ENCODE measurements around the gene NPPA. TPM values are rescaled to one million over a fixed set of nuclear protein-coding genes. Genes with fewer than 3 reads are reported as not detected.

NPPA gene
- polyA plus RNA-seq, 1 donor from 2014 or later, result not detected

DNA sequence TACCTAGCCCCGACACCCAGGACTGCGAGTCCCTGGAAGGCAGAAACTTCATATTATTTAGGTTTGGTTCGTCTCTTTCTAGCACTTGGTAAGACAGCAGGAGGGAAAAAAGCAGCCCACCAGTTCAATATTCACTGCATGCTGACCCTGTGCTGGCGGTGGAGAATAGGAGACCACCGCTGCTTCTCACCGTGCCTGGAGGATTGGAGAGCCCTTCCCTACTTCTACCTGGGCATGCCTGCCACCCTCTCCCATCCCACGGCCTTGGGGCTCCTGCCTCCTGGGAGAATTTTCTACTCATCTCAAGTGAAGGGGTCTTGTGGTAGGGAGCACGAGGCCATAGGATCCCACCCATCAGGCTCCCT lies 47.2 kb downstream of the NPPA start:
- H3K9me3 Mint-ChIP-seq, result no peaks in the 10 kb centered on the region
- peak overlapping the region in 1 of 3 donors; percentile 57 for H3K27ac Mint-ChIP-seq
- no peak overlapping the region for H3K4me3 Mint-ChIP-seq
- H3K36me3 Mint-ChIP-seq, result peaks cover 8% of the 10 kb centered on the region
- H3K27me3 Mint-ChIP-seq, result no peaks in the 10 kb centered on the region
- peaks cover 19 to 29% (median 28%) of the 10 kb centered on the region in 3 donors for H3K4me1 Mint-ChIP-seq

DNA sequence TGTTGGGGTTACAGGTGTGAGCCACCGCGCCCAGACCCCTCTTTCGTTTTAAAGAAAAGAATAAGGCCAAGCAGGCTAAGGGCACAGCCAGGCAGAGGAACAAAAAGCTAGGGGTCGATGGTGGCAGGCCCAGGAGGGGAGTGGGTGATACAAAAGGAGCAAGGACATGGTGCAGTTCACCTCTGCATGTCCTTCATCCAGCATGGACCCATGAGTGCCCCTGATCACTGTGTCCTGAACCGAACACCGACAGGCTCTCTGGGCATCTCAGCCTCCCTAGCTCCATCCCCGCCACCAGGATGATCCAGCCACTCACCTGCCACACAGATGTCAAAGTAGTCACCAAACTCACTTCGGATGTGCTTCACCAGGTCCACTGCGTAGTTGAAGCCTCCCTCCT lies 47.7 kb downstream of the NPPA start:
- Mint-ChIP-seq H3K27me3 (no peaks in the 10 kb centered on the region), H3K4me3 (no peak overlapping the region), H3K4me1 (peaks cover 19 to 29% (median 26%) of the 10 kb centered on the region in 3 donors), H3K9me3 (no peaks in the 10 kb centered on the region), H3K36me3 (peaks cover 8% of the 10 kb centered on the region), H3K27ac (peak overlapping the region in 1 of 3 donors; percentile 57)

DNA sequence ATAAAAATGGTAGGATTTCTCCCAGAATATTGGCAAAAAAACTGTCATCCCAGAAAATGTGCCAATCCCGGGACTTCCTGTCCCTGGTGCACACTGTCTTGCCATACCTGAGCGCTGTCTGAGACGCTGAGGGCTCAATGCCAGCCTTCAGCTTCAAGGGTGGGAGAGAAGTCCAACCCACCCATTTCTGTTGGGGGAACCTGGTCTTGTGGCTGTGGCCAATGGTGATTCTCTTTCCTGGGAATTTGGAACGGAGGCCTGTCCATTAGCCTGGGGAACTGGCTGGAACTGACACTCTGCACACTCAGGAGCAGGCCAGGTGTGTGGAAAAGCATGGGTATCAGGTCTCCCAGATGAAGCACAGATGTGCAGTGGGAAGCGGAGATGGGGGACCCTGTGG lies 48.5 kb downstream of the NPPA start:
- no peak overlapping the region for H3K27ac Mint-ChIP-seq

DNA sequence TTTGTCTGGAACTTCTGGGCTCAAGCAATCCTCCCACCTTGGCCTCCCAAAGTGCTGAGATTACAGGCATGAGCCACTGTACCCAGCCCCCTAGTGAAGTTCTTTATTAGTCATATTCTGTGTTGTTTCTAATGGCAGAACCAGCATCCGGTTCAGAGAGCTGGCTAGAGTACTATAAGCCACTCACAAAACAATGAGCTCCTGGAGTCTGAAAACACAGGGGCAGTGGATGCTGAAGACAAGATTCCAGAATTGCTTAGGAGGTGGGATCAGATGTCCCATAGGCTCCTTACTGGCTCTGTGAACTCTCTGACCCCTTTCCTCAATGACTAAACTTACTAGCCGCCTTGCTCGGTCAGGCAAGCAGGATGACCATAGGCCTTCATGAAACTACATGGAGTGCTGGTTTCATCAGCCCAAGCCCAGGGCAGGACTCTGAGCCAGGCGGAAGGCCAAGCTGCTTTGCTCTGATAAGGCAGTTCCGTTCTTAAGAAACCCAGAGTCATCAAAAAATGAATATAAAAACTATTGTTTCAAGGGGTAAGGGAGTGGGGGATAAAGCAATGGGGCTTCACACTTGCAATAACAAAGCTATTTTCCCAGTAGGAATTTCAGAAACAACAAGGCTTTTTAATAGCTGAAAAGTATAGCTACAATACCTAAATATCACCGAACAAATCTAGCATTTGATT lies 49.9 kb downstream of the NPPA start:
- H3K27ac Mint-ChIP-seq, result no peak overlapping the region
- peaks cover 3 to 12% (median 8%) of the 10 kb centered on the region in 3 donors for H3K4me1 Mint-ChIP-seq
- no peaks in the 10 kb centered on the region for H3K27me3 Mint-ChIP-seq
- H3K4me3 Mint-ChIP-seq, result peak overlapping the region in 1 of 4 donors; percentile 58
- peaks cover 8% of the 10 kb centered on the region for H3K36me3 Mint-ChIP-seq
- H3K9me3 Mint-ChIP-seq, result no peaks in the 10 kb centered on the region

More for the DNA sequence above, 48.5 kb downstream of the NPPA start:
- no peaks in the 10 kb centered on the region for H3K27me3 Mint-ChIP-seq
- no peaks in the 10 kb centered on the region for H3K9me3 Mint-ChIP-seq
- H3K36me3 Mint-ChIP-seq, result peaks cover 8% of the 10 kb centered on the region
- H3K4me1 Mint-ChIP-seq, result peaks cover 14 to 24% (median 21%) of the 10 kb centered on the region in 3 donors
- no peak overlapping the region for H3K4me3 Mint-ChIP-seq

DNA sequence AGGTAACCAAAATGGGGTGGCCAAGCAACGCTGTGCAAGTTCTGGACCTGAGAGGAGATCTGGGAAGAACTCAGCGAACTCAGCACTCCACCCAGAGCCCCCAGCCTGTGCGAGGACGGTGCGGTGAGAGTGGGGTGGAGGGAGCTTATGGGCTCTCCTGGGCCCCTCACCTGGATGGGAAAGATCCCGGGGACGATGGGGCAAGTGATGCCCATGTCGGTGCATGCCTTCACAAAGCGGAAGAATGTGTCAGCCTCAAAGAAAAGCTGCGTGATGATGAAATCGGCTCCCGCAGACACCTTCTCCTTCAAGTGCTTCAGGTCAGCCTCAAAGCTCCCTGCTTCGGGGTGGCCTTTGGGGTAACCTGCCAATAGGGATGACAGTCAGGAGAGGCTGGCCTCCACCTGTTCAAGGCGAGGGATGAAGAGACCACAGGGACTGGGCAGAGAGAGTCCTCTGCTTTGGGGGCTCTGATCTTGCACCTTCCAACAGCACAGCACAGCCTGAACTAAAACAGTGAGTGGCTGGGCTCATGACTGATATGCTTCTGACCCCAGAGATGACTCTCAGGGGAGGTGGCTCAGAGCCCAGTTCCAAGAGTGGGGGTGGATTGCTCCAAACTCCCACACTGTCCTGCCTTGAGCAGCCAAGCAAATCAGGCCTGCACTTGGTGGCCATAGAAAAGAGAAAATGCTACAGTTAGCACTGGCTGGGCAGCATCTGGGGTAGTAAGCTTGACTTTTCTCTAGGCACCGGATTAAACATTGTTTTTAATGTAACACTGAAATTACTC lies 51.4 kb downstream of the NPPA start:
- Mint-ChIP-seq H3K9me3 (no peaks in the 10 kb centered on the region), H3K27me3 (no peaks in the 10 kb centered on the region), H3K27ac (no peak overlapping the region), H3K36me3 (peaks cover 12% of the 10 kb centered on the region), H3K4me3 (no peak overlapping the region), H3K4me1 (peaks cover 0 to 7% (median 2%) of the 10 kb centered on the region in 3 donors)

Other genes with a start within 250 kb of the NPPA start
- 18.0 TPM for gene FBXO2, start 193.4 kb downstream of the NPPA start, polyA plus RNA-seq
- 16.9 TPM for gene FBXO44, start 192.9 kb downstream of the NPPA start, polyA plus RNA-seq
- 24.2 TPM for gene FBXO6, start 183.6 kb downstream of the NPPA start, polyA plus RNA-seq
- 49.1 TPM for gene MAD2L2, start 166.6 kb downstream of the NPPA start, polyA plus RNA-seq
- gene DRAXIN, start 156.1 kb downstream of the NPPA start, polyA plus RNA-seq, result 0.13 TPM
- gene AGTRAP, start 111.6 kb downstream of the NPPA start, polyA plus RNA-seq, result 52.6 TPM
- gene C1orf167, start 85.6 kb downstream of the NPPA start, polyA plus RNA-seq, result not detected
- gene MTHFR, start 41.8 kb downstream of the NPPA start, polyA plus RNA-seq, result 14.3 TPM
- 11.7 TPM for gene CLCN6, start 41.6 kb downstream of the NPPA start, polyA plus RNA-seq
- not detected for gene NPPB, start 11.2 kb upstream of the NPPA start, polyA plus RNA-seq
- 29.7 TPM for gene KIAA2013, start 78.6 kb upstream of the NPPA start, polyA plus RNA-seq
- gene PLOD1, start 86.9 kb upstream of the NPPA start, polyA plus RNA-seq, result 6.5 TPM
- gene MFN2, start 132.7 kb upstream of the NPPA start, polyA plus RNA-seq, result 31.2 TPM
- gene MIIP, start 171.7 kb upstream of the NPPA start, polyA plus RNA-seq, result 52.4 TPM
- 0.40 TPM for gene TNFRSF8, start 215.5 kb upstream of the NPPA start, polyA plus RNA-seq

All from IgD-negative memory B cell (primary cell).